Spleen (tissue), 11 donors: Measurements from ENCODE around the gene PTPRCAP. TPM values are rescaled to one million over a fixed set of nuclear protein-coding genes. Genes with fewer than 3 reads are reported as not detected.

Source experiments
- DNase-seq: peaks from one replicate; pipeline ENCODE4 v3.0.0-alpha.2; 2020
- H3K27ac ChIP-seq, 8 donors: fragments of 200-600 bp; sonication (generic) in 7 of 8; 1 replicate in 4 of 8; 2 replicates in 4 of 8; pipeline versions ENCODE4 v1.5.0 to v1.8.0; 2016 to 2021; ENCODE audit warnings: inconsistent platforms in 4 of 8, mild to moderate bottlenecking in 4 of 8, moderate library complexity in 1 of 8
- H3K27me3 ChIP-seq, 7 donors: fragments of 200-600 bp; sonication (generic) in 6 of 7; replicated peaks in 1 of 7; 1 replicate in 4 of 7; 2 replicates in 3 of 7; pipeline versions ENCODE4 v1.5.0 to v1.8.0; 2016 to 2021; ENCODE audit warnings: inconsistent platforms in 3 of 7, mild to moderate bottlenecking in 1 of 7
- H3K36me3 ChIP-seq, 6 donors: fragments of 200-600 bp; sonication (generic) in 5 of 6; 1 replicate in 4 of 6; 2 replicates in 2 of 6; pipeline versions ENCODE4 v1.5.0 to v1.8.0; 2016 to 2021; ENCODE audit warnings: inconsistent platforms in 2 of 6
- H3K4me1 ChIP-seq, 6 donors: fragments of 200-600 bp; sonication (generic) in 5 of 6; 1 replicate in 3 of 6; 2 replicates in 3 of 6; pipeline versions ENCODE4 v1.5.0 to v1.8.0; 2016 to 2021; ENCODE audit warnings: inconsistent platforms in 3 of 6
- H3K4me3 ChIP-seq, 8 donors: fragments of 200-600 bp; sonication (generic) in 7 of 8; 1 replicate in 4 of 8; 2 replicates in 4 of 8; pipeline versions ENCODE4 v1.5.0 to v1.8.0; 2016 to 2021; ENCODE audit warnings: inconsistent platforms in 4 of 8, mild to moderate bottlenecking in 4 of 8, moderate library complexity in 2 of 8
- H3K9me3 ChIP-seq, 8 donors: fragments of 200-600 bp; sonication (generic) in 7 of 8; 1 replicate in 4 of 8; 2 replicates in 4 of 8; pipeline versions ENCODE4 v1.5.0 to v1.8.0; 2016 to 2021; ENCODE audit warnings: inconsistent platforms in 4 of 8
- CTCF ChIP-seq, 11 experiments: fragments of 200-600 bp in 7 of 11; fragments of 450-650 bp in 4 of 11; sonication (generic) in 4 of 11; IDR thresholded peaks in 8 of 11; conservative IDR thresholded peaks in 3 of 11; 1 replicate in 7 of 11; 2 replicates in 4 of 11; pipeline versions ENCODE4 v1.4.0 to v1.8.0; 2016 to 2021; ENCODE audit warnings: antibody characterized with exemption in 11 of 11, inconsistent platforms in 4 of 11, mild to moderate bottlenecking in 1 of 11
- POLR2A ChIP-seq, 3 donors: fragments of 450-650 bp; IDR thresholded peaks; one replicate each; pipeline ENCODE4 v1.5.1; 2017; ENCODE audit warnings: antibody characterized with exemption in 3 of 3, mild to moderate bottlenecking in 1 of 3
- POLR2AphosphoS5 ChIP-seq, 3 donors: sonication (generic); formaldehyde crosslinking; IDR thresholded peaks; one replicate each; pipeline ENCODE4 v1.5.1; 2017; ENCODE audit warnings: antibody characterized with exemption in 3 of 3
- WGBS, 5 donors: extraction: QIAGEN DNeasy Blood & Tissue Kit in 3 of 5; methylation state at CpG; one replicate each; pipeline versions ENCODE4 v1.1.5 to v1.1.7; 2013 to 2018; 5-methylcytosine and 5-hydroxymethylcytosine counted together
- intact Hi-C: fragments of 100-400 bp; cut with DNase I; formaldehyde crosslinking; loops from one replicate; pipeline ENCODE4 v1.15.0; 2023; ENCODE audit warnings: low total_unique reads
- polyA plus RNA-seq, 3 donors: library from polyadenylated mRNA; stranded (reverse); fragments of 200-250 nt; gene quantifications; one replicate each; pipeline ENCODE4 v1.2.1, GENCODE V29; 2013
- total RNA-seq, 7 donors: library from RNA; depleted of rRNA in 3 of 7; stranded (reverse); fragments of >200 nt in 3 of 7; fragmentation: NEBNext Ultra II Directional in 4 of 7; extraction: Animal tissue kit (Norgen Biotek cat#: 25700) in 4 of 7; gene quantifications; one replicate each; pipeline versions ENCODE4 v1.1.0 to v1.2.1, GENCODE V29; 2016 to 2021
- donor health status: healthy with polysubstance abuse.
- donor health status: DM: no; HTN: no; CAD: no; lungs with moderate emphysema.
- donor health status: DM: no; HTN: no; CAD: no.
- donor health status: Bipolar disorder and iron deficiency.
- donor health status: healthy.
- donor health status: DM: no; HTN: no; CAD: no.
- donor health status: DM: yes; HTN: yes; CAD: no.

PTPRCAP gene
- total and polyA plus RNA-seq, 10 donors = 119 to 557 (median 238) TPM

GRCh38 chr11:67457453-67457852 is 20.0 kb upstream of the PTPRCAP start:
- no peaks in the 10 kb centered on the region for H3K36me3 ChIP-seq
- intact Hi-C loops = no loop called here
- H3K27ac ChIP-seq = peak overlapping the region in 1 of 8 donors; percentile 88
- H3K9me3 ChIP-seq = no peaks in the 10 kb centered on the region
- H3K4me3 ChIP-seq = no peak overlapping the region
- H3K4me1 ChIP-seq = peaks cover 0 to 88% (median 18%) of the 10 kb centered on the region in 6 donors
- 90 to 99% (median 93%) methylated on average over 9 to 12 of the region's 12 CpGs for WGBS, 5 donors
- H3K27me3 ChIP-seq = no peaks in the 10 kb centered on the region
- no peak for TF ChIP-seq CTCF (IDR thresholded peaks at IDR 0.05 in 8 of 11, conservative IDR thresholded peaks at IDR 0.05 in 3 of 11)
- TF ChIP-seq POLR2AphosphoS5 (IDR thresholded peaks at IDR 0.05) = peak in 1 of 3 donors; percentile 31
- no peak for DNase-seq

GRCh38 chr11:67456068-67456705 is 18.7 kb upstream of the PTPRCAP start:
- 75 to 92% (median 83%) methylated on average over 15 to 25 of the region's 25 CpGs for WGBS, 5 donors
- DNase-seq = no peak
- Histone ChIP-seq H3K9me3 (no peaks in the 10 kb centered on the region), H3K4me1 (peaks cover 0 to 90% (median 30%) of the 10 kb centered on the region in 6 donors), H3K4me3 (no peak overlapping the region), H3K27me3 (no peaks in the 10 kb centered on the region), H3K27ac (no peak overlapping the region), H3K36me3 (no peaks in the 10 kb centered on the region)
- intact Hi-C loops = no loop called here
- no peak for TF ChIP-seq POLR2A (IDR thresholded peaks at IDR 0.05)
- no peak for TF ChIP-seq CTCF (IDR thresholded peaks at IDR 0.05 in 8 of 11, conservative IDR thresholded peaks at IDR 0.05 in 3 of 11)
- peak in 1 of 3 donors; percentile 16 for TF ChIP-seq POLR2AphosphoS5 (IDR thresholded peaks at IDR 0.05)

- H3K4me3 ChIP-seq = no peak within 1 kb of the TSS
- 85 to 98% (median 93%) methylated on average over 2 to 3 of the region's 3 CpGs for WGBS, 5 donors
- H3K4me1 ChIP-seq = peaks cover 3 to 90% (median 41%) of the 10 kb centered on the region in 6 donors
- no peaks in the 10 kb centered on the region for H3K36me3 ChIP-seq
- TF ChIP-seq POLR2A (IDR thresholded peaks at IDR 0.05) (no peak), CTCF (IDR thresholded peaks at IDR 0.05 in 8 of 11, conservative IDR thresholded peaks at IDR 0.05 in 3 of 11) (no peak), POLR2AphosphoS5 (IDR thresholded peaks at IDR 0.05) (no peak)
- no peaks in the 10 kb centered on the region for H3K27me3 ChIP-seq
- intact Hi-C loops = no loop called here
- H3K9me3 ChIP-seq = no peaks in the 10 kb centered on the region
- DNase-seq = no peak
- no peak within 1 kb of the TSS for H3K27ac ChIP-seq
These were observed 17.6 kb upstream of the PTPRCAP start, which contains the start of gene CABP4 for GRCh38 chr11:67455054-67455453. Gene CABP4 (plus strand): TSS chr11:67455354. CDS start chr11:67455424, 70 bp downstream.

GRCh38 chr11:67453816-67454732 is 16.6 kb upstream of the PTPRCAP start:
- 79 to 86% (median 82%) methylated on average over 17 to 21 of the region's 21 CpGs for WGBS, 5 donors
- Histone ChIP-seq H3K4me1 (peaks cover 11 to 90% (median 51%) of the 10 kb centered on the region in 6 donors), H3K9me3 (no peaks in the 10 kb centered on the region), H3K4me3 (no peak overlapping the region), H3K36me3 (no peaks in the 10 kb centered on the region), H3K27ac (no peak overlapping the region), H3K27me3 (no peaks in the 10 kb centered on the region)
- TF ChIP-seq POLR2A (IDR thresholded peaks at IDR 0.05) = no peak
- TF ChIP-seq CTCF (IDR thresholded peaks at IDR 0.05 in 8 of 11, conservative IDR thresholded peaks at IDR 0.05 in 3 of 11) = no peak
- no peak for TF ChIP-seq POLR2AphosphoS5 (IDR thresholded peaks at IDR 0.05)
- intact Hi-C loops = no loop called here
- no peak for DNase-seq
